Spleen (tissue), 7 donors: ENCODE measurements around the gene FAM161A.

Source experiments
- POLR2A ChIP-seq, 3 donors: fragments of 450-650 bp; IDR thresholded peaks; one replicate each; pipeline ENCODE4 v1.5.1; 2017; ENCODE audit warnings: antibody characterized with exemption in 3 of 3, mild to moderate bottlenecking in 1 of 3
- TF ChIP-seq, protein P1 (sequence below), 11 experiments: fragments of 200-600 bp in 7 of 11; fragments of 450-650 bp in 4 of 11; sonication (generic) in 4 of 11; IDR thresholded peaks in 8 of 11; conservative IDR thresholded peaks in 3 of 11; 1 replicate in 7 of 11; 2 replicates in 4 of 11; pipeline versions ENCODE4 v1.4.0 to v1.8.0; 2016 to 2021; ENCODE audit warnings: antibody characterized with exemption in 11 of 11, inconsistent platforms in 4 of 11, mild to moderate bottlenecking in 1 of 11
- donor health status: DM: no; HTN: no; CAD: no; lungs with moderate emphysema.
- donor health status: DM: no; HTN: no; CAD: no.
- donor health status: DM: no; HTN: no; CAD: no.

- TF ChIP-seq POLR2A (IDR thresholded peaks at IDR 0.05), result no peak
- TF ChIP-seq, protein P1, sequence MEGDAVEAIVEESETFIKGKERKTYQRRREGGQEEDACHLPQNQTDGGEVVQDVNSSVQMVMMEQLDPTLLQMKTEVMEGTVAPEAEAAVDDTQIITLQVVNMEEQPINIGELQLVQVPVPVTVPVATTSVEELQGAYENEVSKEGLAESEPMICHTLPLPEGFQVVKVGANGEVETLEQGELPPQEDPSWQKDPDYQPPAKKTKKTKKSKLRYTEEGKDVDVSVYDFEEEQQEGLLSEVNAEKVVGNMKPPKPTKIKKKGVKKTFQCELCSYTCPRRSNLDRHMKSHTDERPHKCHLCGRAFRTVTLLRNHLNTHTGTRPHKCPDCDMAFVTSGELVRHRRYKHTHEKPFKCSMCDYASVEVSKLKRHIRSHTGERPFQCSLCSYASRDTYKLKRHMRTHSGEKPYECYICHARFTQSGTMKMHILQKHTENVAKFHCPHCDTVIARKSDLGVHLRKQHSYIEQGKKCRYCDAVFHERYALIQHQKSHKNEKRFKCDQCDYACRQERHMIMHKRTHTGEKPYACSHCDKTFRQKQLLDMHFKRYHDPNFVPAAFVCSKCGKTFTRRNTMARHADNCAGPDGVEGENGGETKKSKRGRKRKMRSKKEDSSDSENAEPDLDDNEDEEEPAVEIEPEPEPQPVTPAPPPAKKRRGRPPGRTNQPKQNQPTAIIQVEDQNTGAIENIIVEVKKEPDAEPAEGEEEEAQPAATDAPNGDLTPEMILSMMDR (IDR thresholded peaks at IDR 0.05 in 8 of 11, conservative IDR thresholded peaks at IDR 0.05 in 3 of 11), result no peak
These were observed 54.8 kb downstream of the FAM161A start for GRCh38 chr2:61799099-61799498.
